ENCODE results near the gene ZFPL1. TPM values are rescaled to one million over a fixed set of nuclear protein-coding genes. Genes with fewer than 3 reads are reported as not detected.

ZFPL1 gene
- total RNA-seq, 1 donor from 2014 or later: 29.0 TPM

DNA sequence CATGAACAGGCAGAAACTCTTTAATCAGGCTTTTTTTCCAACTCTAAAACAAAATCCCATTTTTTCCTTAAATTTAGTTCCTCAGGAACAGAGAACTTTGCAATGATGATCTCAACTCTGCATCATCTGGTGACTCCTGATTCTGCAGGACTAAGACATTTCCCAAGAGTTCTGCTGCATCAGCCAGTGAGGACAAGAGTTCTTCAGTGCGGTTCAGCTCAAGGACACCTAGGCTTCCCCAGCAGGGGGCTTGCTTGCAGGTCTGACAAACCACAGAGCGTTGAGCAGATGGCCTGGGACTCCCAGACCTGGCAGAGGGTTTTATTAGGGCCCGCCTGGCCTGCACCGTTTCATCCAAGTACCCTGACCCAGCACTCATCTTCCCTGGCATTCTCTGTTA lies 6.6 kb upstream of the ZFPL1 start:
- no peak overlapping the region for H3K4me3 ChIP-seq
- no peaks in the 10 kb centered on the region for H3K4me1 ChIP-seq
- H3K27me3 ChIP-seq (ENCODE audit: low read depth): no peaks in the 10 kb centered on the region
- no peak overlapping the region for H3K27ac ChIP-seq
- intact Hi-C loops (cut with DNase I): no loop called here
- DNase-seq (no peak), ATAC-seq (no peak)
- no peaks in the 10 kb centered on the region for H3K36me3 ChIP-seq
- TF ChIP-seq, protein P1, sequence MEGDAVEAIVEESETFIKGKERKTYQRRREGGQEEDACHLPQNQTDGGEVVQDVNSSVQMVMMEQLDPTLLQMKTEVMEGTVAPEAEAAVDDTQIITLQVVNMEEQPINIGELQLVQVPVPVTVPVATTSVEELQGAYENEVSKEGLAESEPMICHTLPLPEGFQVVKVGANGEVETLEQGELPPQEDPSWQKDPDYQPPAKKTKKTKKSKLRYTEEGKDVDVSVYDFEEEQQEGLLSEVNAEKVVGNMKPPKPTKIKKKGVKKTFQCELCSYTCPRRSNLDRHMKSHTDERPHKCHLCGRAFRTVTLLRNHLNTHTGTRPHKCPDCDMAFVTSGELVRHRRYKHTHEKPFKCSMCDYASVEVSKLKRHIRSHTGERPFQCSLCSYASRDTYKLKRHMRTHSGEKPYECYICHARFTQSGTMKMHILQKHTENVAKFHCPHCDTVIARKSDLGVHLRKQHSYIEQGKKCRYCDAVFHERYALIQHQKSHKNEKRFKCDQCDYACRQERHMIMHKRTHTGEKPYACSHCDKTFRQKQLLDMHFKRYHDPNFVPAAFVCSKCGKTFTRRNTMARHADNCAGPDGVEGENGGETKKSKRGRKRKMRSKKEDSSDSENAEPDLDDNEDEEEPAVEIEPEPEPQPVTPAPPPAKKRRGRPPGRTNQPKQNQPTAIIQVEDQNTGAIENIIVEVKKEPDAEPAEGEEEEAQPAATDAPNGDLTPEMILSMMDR (IDR thresholded peaks at IDR 0.05): no peak
- no peaks in the 10 kb centered on the region for H3K9me3 ChIP-seq

DNA sequence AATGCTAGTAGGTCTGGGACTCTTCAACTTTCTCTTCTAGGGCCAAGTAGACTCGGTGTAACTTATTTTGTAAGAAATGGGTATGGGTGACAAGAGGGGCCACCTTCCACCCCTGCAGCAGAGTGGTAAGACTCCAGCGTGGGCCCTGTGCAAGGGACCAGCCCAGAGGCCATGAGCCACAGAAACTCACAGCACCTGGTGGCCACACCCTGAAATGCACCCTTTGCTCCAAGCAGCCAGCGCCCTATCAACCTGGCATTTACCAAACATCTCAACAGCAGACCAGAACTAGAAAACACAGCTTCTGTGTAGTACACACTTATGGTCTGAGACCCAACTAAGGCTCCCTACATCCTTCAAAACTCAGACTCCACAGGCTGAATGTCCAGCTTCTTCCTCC lies 5.9 kb upstream of the ZFPL1 start:
- intact Hi-C loops (cut with DNase I): no loop called here
- peak; percentile 83 to 88 for ATAC-seq
- peak; percentile 74 for DNase-seq
- H3K9me3 ChIP-seq: no peaks in the 10 kb centered on the region
- H3K36me3 ChIP-seq: no peaks in the 10 kb centered on the region
- no peak overlapping the region for H3K27ac ChIP-seq
- no peaks in the 10 kb centered on the region for H3K27me3 ChIP-seq (ENCODE audit: low read depth)
- no peaks in the 10 kb centered on the region for H3K4me1 ChIP-seq
- H3K4me3 ChIP-seq: no peak overlapping the region
- TF ChIP-seq, protein P1 (IDR thresholded peaks at IDR 0.05): peak; percentile 59

DNA sequence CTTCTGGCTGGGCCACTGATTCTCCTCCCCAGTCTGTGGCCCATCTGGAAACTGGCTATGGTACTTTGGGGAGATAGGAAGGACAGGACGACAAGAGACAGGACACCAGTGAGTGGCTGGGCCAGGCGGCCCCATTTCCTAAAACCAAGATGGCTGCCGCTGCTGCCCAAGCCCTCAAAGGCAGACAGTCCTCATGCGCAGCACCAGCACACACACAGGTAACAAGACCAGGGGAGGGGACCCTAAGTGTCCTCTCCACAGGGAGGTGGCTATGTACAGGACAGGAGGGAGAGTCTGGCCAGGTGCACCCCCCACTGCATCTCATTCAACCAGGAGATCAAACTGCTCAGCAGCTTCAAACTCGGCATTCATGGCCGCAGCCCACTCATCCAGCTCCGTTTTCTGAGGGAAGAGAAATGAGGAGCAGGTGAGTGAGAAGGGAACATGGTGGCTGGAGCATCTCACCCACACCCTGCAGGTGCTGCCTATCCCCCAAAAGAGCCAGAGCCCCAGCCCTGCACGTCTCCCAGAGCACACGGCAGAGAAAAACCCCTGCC lies 5.2 kb upstream of the ZFPL1 start:
- H3K9me3 ChIP-seq: no peaks in the 10 kb centered on the region
- no peak overlapping the region for H3K27ac ChIP-seq
- ATAC-seq (no peak), DNase-seq (no peak)
- no peak overlapping the region for H3K4me3 ChIP-seq
- H3K36me3 ChIP-seq: no peaks in the 10 kb centered on the region
- H3K27me3 ChIP-seq (ENCODE audit: low read depth): no peaks in the 10 kb centered on the region
- intact Hi-C loops (cut with DNase I): no loop called here
- TF ChIP-seq, protein P1 (IDR thresholded peaks at IDR 0.05): no peak
- H3K4me1 ChIP-seq: peaks cover 5% of the 10 kb centered on the region

DNA sequence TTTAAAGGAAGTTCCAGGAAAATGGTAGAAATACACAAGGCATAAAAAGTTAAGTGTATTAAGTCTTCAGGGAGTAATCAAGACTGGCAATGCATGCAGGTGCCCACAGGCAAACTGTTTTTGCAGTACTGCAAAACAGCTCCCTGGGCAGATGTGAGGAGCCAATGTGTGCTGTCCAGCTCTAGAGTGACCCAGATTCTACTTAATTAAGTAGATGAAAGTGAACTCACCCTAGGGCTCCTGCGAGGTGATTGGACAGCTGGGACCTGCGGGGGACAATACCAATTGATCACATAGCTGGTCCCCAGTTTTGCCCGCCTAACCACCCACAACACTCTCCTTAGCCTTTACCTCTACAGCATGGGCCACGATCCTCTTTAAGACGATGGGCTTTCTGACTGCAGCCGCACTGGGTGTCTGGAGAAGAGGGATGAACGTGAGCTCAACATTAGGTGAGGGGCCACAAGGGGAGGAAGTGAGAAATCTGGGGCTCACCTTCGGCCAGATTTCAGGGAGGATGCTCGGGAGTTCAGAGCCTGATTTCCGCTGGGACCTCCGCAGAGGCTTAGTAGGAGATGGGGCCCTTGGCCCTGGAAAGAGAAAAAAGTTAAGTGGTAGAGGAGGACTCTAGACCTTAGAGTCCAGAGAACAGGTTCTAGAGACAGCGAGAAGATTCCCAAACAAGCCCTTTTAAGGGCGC lies 738 bp upstream of the ZFPL1 start:
- Histone ChIP-seq H3K36me3 (peaks cover 30% of the 10 kb centered on the region), H3K4me3 (peak overlapping the region; percentile 66), H3K9me3 (no peaks in the 10 kb centered on the region), H3K4me1 (peaks cover 20% of the 10 kb centered on the region), H3K27me3 (ENCODE audit: low read depth) (no peaks in the 10 kb centered on the region), H3K27ac (peak overlapping the region; percentile 92)
- TF ChIP-seq, protein P1 (IDR thresholded peaks at IDR 0.05): no peak
- intact Hi-C loops (cut with DNase I): no loop called here
- DNase-seq (no peak), ATAC-seq (peak in 1 of 2 donors; percentile 1)

DNA sequence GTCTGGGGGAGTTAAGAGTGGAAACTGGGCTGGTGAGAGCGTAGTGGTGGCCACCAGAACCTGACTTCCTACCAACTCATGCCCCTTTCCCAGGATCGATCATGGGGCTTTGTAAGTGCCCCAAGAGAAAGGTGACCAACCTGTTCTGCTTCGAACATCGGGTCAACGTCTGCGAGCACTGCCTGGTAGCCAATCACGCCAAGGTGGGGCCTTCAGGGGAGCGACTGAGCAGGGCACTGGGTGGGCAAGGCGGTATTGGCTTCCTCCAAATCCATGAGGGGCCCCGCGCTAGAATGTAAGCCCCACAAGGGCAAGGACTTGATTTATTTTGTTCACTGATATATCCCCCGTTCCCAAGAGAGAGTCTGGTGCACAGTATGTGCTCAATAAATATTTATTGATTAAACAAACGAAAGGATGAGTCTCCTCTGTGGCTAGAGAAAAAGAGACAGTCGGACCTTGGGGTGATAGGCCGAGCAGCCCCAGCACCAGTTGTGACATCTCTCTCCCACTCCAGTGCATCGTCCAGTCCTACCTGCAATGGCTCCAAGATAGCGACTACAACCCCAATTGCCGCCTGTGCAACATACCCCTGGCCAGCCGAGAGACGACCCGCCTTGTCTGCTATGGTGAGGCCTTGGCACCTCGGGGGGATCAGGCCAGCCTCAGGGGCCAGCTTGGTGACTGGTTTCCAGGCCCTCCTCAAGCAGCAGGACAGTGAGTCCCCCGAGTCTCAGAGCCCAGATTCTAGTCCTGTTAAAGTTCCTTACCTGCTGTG lies 765 bp downstream of the ZFPL1 start:
- TF ChIP-seq, protein P1 (IDR thresholded peaks at IDR 0.05): no peak
- Histone ChIP-seq H3K27ac (peak overlapping the region; percentile 92), H3K9me3 (no peaks in the 10 kb centered on the region), H3K4me1 (peaks cover 20% of the 10 kb centered on the region), H3K36me3 (peaks cover 45% of the 10 kb centered on the region), H3K27me3 (ENCODE audit: low read depth) (no peaks in the 10 kb centered on the region), H3K4me3 (peak overlapping the region; percentile 66)
- ATAC-seq (peak; percentile 1), DNase-seq (no peak)
- intact Hi-C loops (cut with DNase I): no loop called here
